ENCODE data around the gene DCHS1. TPM values are rescaled to one million over a fixed set of nuclear protein-coding genes. Genes with fewer than 3 reads are reported as not detected.

Gene DCHS1
- total RNA-seq = 1.1 and 1.3 TPM in 2 replicates

GRCh38 chr11:6655790-6656583 is at the start of gene DCHS1:
TSS of gene DCHS1 (minus strand) at chr11:6655809. CDS start at chr11:6641613, 14,196 bp downstream.

GRCh38 chr11:6682936-6683861 is 27.6 kb upstream of the DCHS1 start, which contains the start of gene MRPL17:
TSS of gene MRPL17 (minus strand) at chr11:6683340. CDS start at chr11:6683296, 44 bp downstream.

GRCh38 chr11:6619004-6619745 is 36.4 kb downstream of the DCHS1 start, which contains the start of gene TPP1:
TSS of gene TPP1 (minus strand) at chr11:6619422. CDS start at chr11:6619400, 22 bp downstream.

GRCh38 chr11:6612213-6613041 is 43.2 kb downstream of the DCHS1 start, which contains the start of gene TAF10:
TSS of gene TAF10 (minus strand) at chr11:6612216. CDS start at chr11:6612189, 27 bp downstream.

GRCh38 chr11:6603287-6604080 is 52.1 kb downstream of the DCHS1 start, which contains the start of the genes ILK and RRP8:
TSS of gene ILK (plus strand) at chr11:6603774. CDS start at chr11:6604272, 498 bp downstream.
TSS of gene RRP8 (minus strand) at chr11:6603616. CDS start at chr11:6603502, 114 bp downstream.

Other genes with a start within 250 kb of the DCHS1 start
- gene APBB1, start 236.7 kb downstream of the DCHS1 start, total RNA-seq = 34.5 and 53.3 TPM in 2 replicates
- 0.38 and 0.85 TPM in 2 replicates for gene HPX, start 214.8 kb downstream of the DCHS1 start, total RNA-seq
- 19.4 and 26.8 TPM in 2 replicates for gene TRIM3, start 181.9 kb downstream of the DCHS1 start, total RNA-seq
- 54.7 and 69.6 TPM in 2 replicates for gene ARFIP2, start 174.5 kb downstream of the DCHS1 start, total RNA-seq
- gene TIMM10B, start 174.3 kb downstream of the DCHS1 start, total RNA-seq = 29.3 and 35.5 TPM in 2 replicates
- 2.7 and 7.9 TPM in 2 replicates for gene DNHD1, start 158.5 kb downstream of the DCHS1 start, total RNA-seq
- gene RRP8, start 52.2 kb downstream of the DCHS1 start, total RNA-seq = 8.7 and 15.0 TPM in 2 replicates
- gene ILK, start 52.0 kb downstream of the DCHS1 start, total RNA-seq = 165 and 267 TPM in 2 replicates
- gene TAF10, start 43.6 kb downstream of the DCHS1 start, total RNA-seq = 37.2 and 58.9 TPM in 2 replicates
- 28.8 and 135 TPM in 2 replicates for gene TPP1, start 36.4 kb downstream of the DCHS1 start, total RNA-seq
- 68.8 and 105 TPM in 2 replicates for gene MRPL17, start 27.5 kb upstream of the DCHS1 start, total RNA-seq
- under 0.01 and 0.28 TPM in 2 replicates for gene OR2AG2, start 116.2 kb upstream of the DCHS1 start, total RNA-seq
- gene OR2AG1, start 127.2 kb upstream of the DCHS1 start, total RNA-seq = not detected in 2 replicates
- gene OR6A2, start 143.9 kb upstream of the DCHS1 start, total RNA-seq = 0.19 and 0.28 TPM in 2 replicates
- not detected in 2 replicates for gene OR10A5, start 189.9 kb upstream of the DCHS1 start, total RNA-seq
- gene OR10A2, start 207.2 kb upstream of the DCHS1 start, total RNA-seq = not detected in 2 replicates
- gene OR10A4, start 220.8 kb upstream of the DCHS1 start, total RNA-seq = not detected in 2 replicates
- 0.28 and 0.38 TPM in 2 replicates for gene OR2D2, start 236.7 kb upstream of the DCHS1 start, total RNA-seq